Measurements from ENCODE around the gene FOXP1.

DNA sequence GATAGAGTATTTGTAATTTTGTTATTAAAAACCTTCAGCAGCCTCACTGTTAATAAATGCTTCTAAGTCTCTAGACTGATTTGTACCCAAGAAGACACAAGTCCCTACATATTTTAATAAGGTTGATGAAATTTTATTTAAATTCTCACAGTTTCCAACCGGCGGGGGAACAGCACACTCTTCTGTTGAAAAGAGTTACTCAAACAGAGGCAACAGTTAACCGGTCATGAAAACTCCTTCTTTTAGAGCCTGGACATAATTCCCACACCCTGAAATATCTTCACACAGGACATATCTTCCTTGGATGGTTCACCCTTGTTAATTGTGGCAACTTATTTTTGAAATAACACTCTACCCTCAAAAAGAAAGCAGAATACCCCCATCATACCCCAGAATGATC lies 278.8 kb downstream of the FOXP1 start:
- TF ChIP-seq, protein P1, sequence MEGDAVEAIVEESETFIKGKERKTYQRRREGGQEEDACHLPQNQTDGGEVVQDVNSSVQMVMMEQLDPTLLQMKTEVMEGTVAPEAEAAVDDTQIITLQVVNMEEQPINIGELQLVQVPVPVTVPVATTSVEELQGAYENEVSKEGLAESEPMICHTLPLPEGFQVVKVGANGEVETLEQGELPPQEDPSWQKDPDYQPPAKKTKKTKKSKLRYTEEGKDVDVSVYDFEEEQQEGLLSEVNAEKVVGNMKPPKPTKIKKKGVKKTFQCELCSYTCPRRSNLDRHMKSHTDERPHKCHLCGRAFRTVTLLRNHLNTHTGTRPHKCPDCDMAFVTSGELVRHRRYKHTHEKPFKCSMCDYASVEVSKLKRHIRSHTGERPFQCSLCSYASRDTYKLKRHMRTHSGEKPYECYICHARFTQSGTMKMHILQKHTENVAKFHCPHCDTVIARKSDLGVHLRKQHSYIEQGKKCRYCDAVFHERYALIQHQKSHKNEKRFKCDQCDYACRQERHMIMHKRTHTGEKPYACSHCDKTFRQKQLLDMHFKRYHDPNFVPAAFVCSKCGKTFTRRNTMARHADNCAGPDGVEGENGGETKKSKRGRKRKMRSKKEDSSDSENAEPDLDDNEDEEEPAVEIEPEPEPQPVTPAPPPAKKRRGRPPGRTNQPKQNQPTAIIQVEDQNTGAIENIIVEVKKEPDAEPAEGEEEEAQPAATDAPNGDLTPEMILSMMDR (IDR thresholded peaks at IDR 0.05), result peak in 2 of 6 experiments; percentile 36 to 37
- TF ChIP-seq POLR2A (IDR thresholded peaks at IDR 0.05), result no peak
